H1 (cell line): ENCODE measurements around the gene MTARC2. TPM values are rescaled to one million over a fixed set of nuclear protein-coding genes. Genes with fewer than 3 reads are reported as not detected.

Experiments
- CTCF ChIA-PET: fragments of 300-600 bp; sonication (Branson Sonifier 250); formaldehyde crosslinking; loops from one replicate; lab custom pipeline; 2021; ENCODE audit not compliant: partially characterized antibody; lab: Charles Lee
- POLR2A ChIA-PET: fragments of 300-600 bp; sonication (Branson Sonifier 250); formaldehyde crosslinking; loops from one replicate; lab custom pipeline; 2021; ENCODE audit warnings: inconsistent platforms; ENCODE audit not compliant: partially characterized antibody; lab: Charles Lee
- DNase-seq, 2 experiments: peaks; one replicate each; pipeline versions ENCODE4 v3.0.0 to v3.0.0-alpha.2; 2010 to 2022; ENCODE audit warnings: low spot score in 2 of 2, low read depth in 1 of 2, mixed read lengths in 1 of 2
- FAIRE-seq: peaks from 2 replicates; lab custom pipeline; 2011; peaks lifted over from hg19 to GRCh38; lab: Jason Lieb, UNC
- H2AFZ ChIP-seq: 2 replicates; pipeline ENCODE4 v1.8.1; 2012; ENCODE audit warnings: low read length, inconsistent platforms
- H2AK5ac ChIP-seq: 2 replicates; pipeline ENCODE4 v1.6.1; 2013; ENCODE audit warnings: low read depth, low read length
- H2BK120ac ChIP-seq: replicated peaks from 2 replicates; pipeline ENCODE3; 2013; ENCODE audit warnings: low read depth, low read length, inconsistent platforms
- H2BK12ac ChIP-seq: 2 replicates; pipeline ENCODE4 v1.6.1; 2013; ENCODE audit warnings: low read depth, low read length
- H2BK15ac ChIP-seq: 2 replicates; pipeline ENCODE4 v1.6.1; 2013; ENCODE audit warnings: low read length
- H2BK20ac ChIP-seq: 2 replicates; pipeline ENCODE4 v1.6.1; 2013; ENCODE audit warnings: low read length
- H2BK5ac ChIP-seq: 2 replicates; pipeline ENCODE4 v1.6.1; 2013; ENCODE audit warnings: low read depth, low read length
- H3K14ac ChIP-seq: 2 replicates; pipeline ENCODE4 v1.6.1; 2013; ENCODE audit warnings: inconsistent platforms; ENCODE audit not compliant: insufficient read length
- H3K18ac ChIP-seq: 2 replicates; pipeline ENCODE4 v1.6.1; 2013; ENCODE audit warnings: low read length; ENCODE audit errors: extremely low read depth
- H3K23ac ChIP-seq: 2 replicates; pipeline ENCODE4 v1.6.1; 2013; ENCODE audit warnings: inconsistent platforms; ENCODE audit not compliant: insufficient read length
- H3K23me2 ChIP-seq: 2 replicates; pipeline ENCODE4 v1.6.1; 2013; ENCODE audit warnings: low read depth, low read length
- H3K27ac ChIP-seq: 2 replicates; pipeline ENCODE4 v1.6.1; 2011; ENCODE audit warnings: low read depth, low read length, inconsistent platforms
- H3K27me3 ChIP-seq, 4 experiments: replicated peaks in 1 of 4; 1 replicate in 1 of 4; 2 replicates in 3 of 4; pipeline versions ENCODE4 v1.6.1 to v1.8.1; 2011 to 2013; ENCODE audit warnings: low read length in 3 of 4, mild to moderate bottlenecking in 3 of 4, inconsistent platforms in 2 of 4, mixed read lengths in 2 of 4, moderate library complexity in 1 of 4; ENCODE audit not compliant: control insufficient read depth in 3 of 4, insufficient read depth in 3 of 4; ENCODE audit errors: extremely low read depth in 1 of 4
- H3K36me3 ChIP-seq, 4 experiments: 2 replicates each; pipeline versions ENCODE4 v1.6.1 to v1.8.1; 2011 to 2013; ENCODE audit warnings: mild to moderate bottlenecking in 4 of 4, low read length in 3 of 4, moderate library complexity in 2 of 4, control low read depth in 1 of 4, inconsistent platforms in 1 of 4; ENCODE audit not compliant: insufficient read depth in 4 of 4, control insufficient read depth in 2 of 4
- H3K4ac ChIP-seq: replicated peaks from 2 replicates; pipeline ENCODE3; 2013; ENCODE audit warnings: low read length, low read depth, mixed read lengths, inconsistent platforms; ENCODE audit not compliant: insufficient read length
- H3K4me1 ChIP-seq, 4 experiments: replicated peaks in 1 of 4; 1 replicate in 1 of 4; 2 replicates in 3 of 4; pipeline versions ENCODE4 v1.6.1 to v1.8.1; 2011 to 2013; ENCODE audit warnings: low read length in 3 of 4, inconsistent platforms in 2 of 4, mixed read lengths in 1 of 4; ENCODE audit not compliant: insufficient read depth in 4 of 4, control insufficient read depth in 3 of 4
- H3K4me2 ChIP-seq, 2 experiments: 2 replicates each; pipeline versions ENCODE4 v1.6.1 to v1.8.1; 2011 to 2013; ENCODE audit warnings: low read depth in 2 of 2, low read length in 2 of 2, control low read depth in 1 of 2, inconsistent platforms in 1 of 2, mild to moderate bottlenecking in 1 of 2; ENCODE audit not compliant: insufficient read depth in 1 of 2
- H3K4me3 ChIP-seq, 4 experiments: fragments of 200-600, 300-600 bp in 1 of 4; sonication (generic), shearing (Covaris generic), sonication (Bioruptor Twin) in 1 of 4; 2 replicates each; pipeline versions ENCODE4 v1.5.1 to v1.8.1; 2011 to 2016; ENCODE audit warnings: low read length in 4 of 4, low read depth in 3 of 4, control low read depth in 2 of 4, inconsistent platforms in 2 of 4, mild to moderate bottlenecking in 2 of 4, mixed read lengths in 1 of 4, moderate library complexity in 1 of 4; ENCODE audit not compliant: insufficient read depth in 2 of 4; ENCODE audit errors: extremely low read depth in 1 of 4
- H3K56ac ChIP-seq: replicated peaks from 2 replicates; pipeline ENCODE3; 2013; ENCODE audit warnings: low read depth, mild to moderate bottlenecking, mixed read lengths, low read length, inconsistent platforms; ENCODE audit not compliant: insufficient read length
- H3K79me1 ChIP-seq: 2 replicates; pipeline ENCODE4 v1.6.1; 2013; ENCODE audit warnings: low read depth, low read length, control low read depth
- H3K79me2 ChIP-seq, 2 experiments: 2 replicates each; pipeline versions ENCODE4 v1.6.1 to v1.8.1; 2012 to 2013; ENCODE audit warnings: low read length in 2 of 2, mild to moderate bottlenecking in 2 of 2, inconsistent platforms in 1 of 2; ENCODE audit not compliant: insufficient read depth in 2 of 2, control insufficient read depth in 1 of 2
- H3K9ac ChIP-seq, 4 experiments: replicated peaks in 1 of 4; 1 replicate in 1 of 4; 2 replicates in 3 of 4; pipeline versions ENCODE4 v1.6.1 to v1.8.1; 2011 to 2013; ENCODE audit warnings: low read depth in 3 of 4, low read length in 3 of 4, control low read depth in 2 of 4, mild to moderate bottlenecking in 2 of 4, moderate library complexity in 2 of 4, inconsistent platforms in 1 of 4; ENCODE audit errors: extremely low read depth in 1 of 4
- H3K9me3 ChIP-seq, 2 experiments: 2 replicates each; pipeline versions ENCODE4 v1.6.1 to v1.8.1; 2012 to 2013; ENCODE audit warnings: mild to moderate bottlenecking in 2 of 2, moderate library complexity in 2 of 2, control low read depth in 1 of 2, inconsistent platforms in 1 of 2, low read depth in 1 of 2, low read length in 1 of 2, mixed read lengths in 1 of 2; ENCODE audit not compliant: insufficient read depth in 2 of 2
- H4K20me1 ChIP-seq, 2 experiments: replicated peaks in 1 of 2; 2 replicates each; pipeline versions ENCODE3 to v1.8.1; 2011 to 2013; ENCODE audit warnings: inconsistent platforms in 2 of 2, low read length in 2 of 2, mild to moderate bottlenecking in 1 of 2; ENCODE audit not compliant: insufficient read depth in 2 of 2, control insufficient read depth in 1 of 2
- H4K5ac ChIP-seq: 2 replicates; pipeline ENCODE4 v1.6.1; 2013; ENCODE audit warnings: low read length, low read depth, mixed read lengths, inconsistent platforms; ENCODE audit not compliant: insufficient read length
- H4K8ac ChIP-seq: 2 replicates; pipeline ENCODE4 v1.8.0; 2013; ENCODE audit warnings: mild to moderate bottlenecking, moderate library complexity, low read length, inconsistent platforms; ENCODE audit not compliant: insufficient read depth; ENCODE audit errors: extremely low read depth
- H4K91ac ChIP-seq: replicated peaks from 2 replicates; pipeline ENCODE3; 2013; ENCODE audit warnings: low read length, mixed read lengths, inconsistent platforms; ENCODE audit not compliant: insufficient read length
- POLR2AphosphoS5 ChIP-seq: IDR thresholded peaks from 2 replicates; pipeline ENCODE4 v1.6.1; 2011; ENCODE audit warnings: low read depth, low read length
- SIX5 ChIP-seq: IDR thresholded peaks from 2 replicates; pipeline ENCODE4 v1.6.1; 2011; ENCODE audit warnings: mild to moderate bottlenecking, low read depth, low read length
- TEAD4 ChIP-seq: IDR thresholded peaks from 2 replicates; pipeline ENCODE4 v1.6.1; 2012; ENCODE audit warnings: low read depth, low read length, inconsistent platforms, mixed read lengths
- WGBS, 2 experiments: shearing (Covaris generic) in 1 of 2; methylation state at CpG; one replicate each; pipeline versions ENCODE4 v1.1.6 to v1.1.7; 2013 to 2015; ENCODE audit warnings: low lambda C conversion rate in 2 of 2, mixed read lengths in 2 of 2, inconsistent platforms in 1 of 2, low coverage in 1 of 2, missing lambda C conversion rate in 1 of 2; ENCODE audit not compliant: insufficient replicate concordance in 2 of 2, insufficient coverage in 1 of 2, insufficient read length in 1 of 2; ENCODE audit errors: extremely low coverage in 1 of 2, missing lambda C conversion rate in 1 of 2; 5-methylcytosine and 5-hydroxymethylcytosine counted together
- polyA plus RNA-seq, 7 experiments: library from polyadenylated mRNA; depleted of rRNA in 3 of 7; stranded (reverse) in 5 of 7; unstranded in 2 of 7; fragments of >200 nt in 5 of 7; fragments of 200-250 nt in 2 of 7; gene quantifications; 1 replicate in 5 of 7; 2 replicates in 1 of 7; 4 replicates in 1 of 7; pipeline versions ENCODE4 v1.2.1 to v1.2.3, GENCODE V29; 2011 to 2013; ENCODE audit warnings: missing spikeins in 2 of 7, mixed read lengths in 2 of 7
- total RNA-seq: library from RNA; stranded (reverse); fragmentation: NEBNext Ultra II Directional; extraction: Animal tissue kit (Norgen Biotek cat#: 25700); gene quantifications from 2 replicates; pipeline ENCODE4 v1.2.1, GENCODE V29; 2021
- TF ChIP-seq, protein P1 (sequence below): IDR thresholded peaks from 2 replicates; pipeline ENCODE4 v1.6.1; 2012; ENCODE audit warnings: inconsistent platforms

The MTARC2 gene
- total and polyA plus RNA-seq, 2 of the 8 experiments (the other 6 are each of a cell fraction or from before 2014, with no cell fraction given) = 7.2 to 7.9 TPM

DNA sequence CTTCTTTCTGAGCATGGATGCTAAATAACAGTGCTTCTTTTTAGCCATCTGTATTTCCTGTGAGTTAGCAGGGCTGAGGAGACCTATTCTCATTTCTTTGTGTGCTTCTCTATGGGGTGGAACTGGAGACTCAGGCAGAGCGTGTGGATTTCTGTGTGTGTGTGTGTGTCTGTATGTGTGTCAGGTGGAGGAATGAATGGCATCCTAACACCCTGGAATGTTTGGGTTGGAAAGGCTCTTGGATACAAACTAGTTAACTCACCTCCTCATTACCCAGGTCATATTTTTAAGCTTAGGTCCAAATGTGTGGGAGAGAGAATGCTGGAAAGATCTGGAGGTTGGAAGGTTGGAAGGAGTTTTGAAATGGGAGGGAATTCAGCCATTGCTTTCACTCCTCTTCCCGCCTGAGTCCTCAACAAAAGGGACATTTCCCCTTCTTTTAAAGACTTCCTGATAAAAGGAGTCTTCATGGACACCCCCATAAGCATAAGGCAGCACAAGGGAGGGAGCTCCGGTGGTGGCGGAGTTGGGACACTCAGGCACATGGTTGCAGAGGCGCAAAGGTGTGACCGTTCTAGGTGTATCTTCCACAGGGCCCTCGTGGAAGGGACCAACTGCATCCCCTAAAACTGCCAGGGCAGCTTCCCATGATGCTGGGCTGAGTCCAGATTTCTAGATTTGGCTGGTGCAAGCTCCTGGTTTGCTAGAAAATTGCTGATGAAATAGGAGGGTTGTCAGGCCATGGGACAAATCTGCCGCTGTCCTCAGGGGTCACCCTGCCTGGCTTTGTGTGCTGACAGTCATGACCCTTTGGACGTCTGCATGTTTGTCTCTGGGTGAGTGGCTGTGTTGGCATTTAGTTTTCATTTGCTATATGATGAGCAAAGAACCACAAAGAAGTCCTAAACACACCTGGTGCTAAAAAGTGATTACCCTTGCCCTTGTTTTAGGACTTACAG is 76.2 kb downstream of the MTARC2 start:
- FAIRE-seq (no peak), DNase-seq (peak in 1 of 2 experiments; percentile 30)
- Histone ChIP-seq H3K14ac (no peak overlapping the region), H3K56ac (no peak overlapping the region), H3K23ac (no peak overlapping the region), H2BK12ac (peak overlapping the region; percentile 23; the same call in 1 of the 2 replicates), H3K4me1 (peaks cover 0 to 1% (median 0%) of the 10 kb centered on the region in 4 experiments; a peak in 2 of 7 replicates), H2BK20ac (no peak overlapping the region), H2BK120ac (no peak overlapping the region), H3K79me1 (no peaks in the 10 kb centered on the region), H3K4me3 (no peak overlapping the region), H3K23me2 (no peaks in the 10 kb centered on the region; the same call in 1 of the 2 replicates), H3K27me3 (no peaks in the 10 kb centered on the region), H2BK15ac (no peak overlapping the region), H3K9ac (no peak overlapping the region), H3K27ac (no peak overlapping the region), H4K20me1 (no peaks in the 10 kb centered on the region), H3K4ac (no peak overlapping the region), H2AK5ac (no peak overlapping the region), H3K4me2 (no peak overlapping the region), H4K91ac (no peak overlapping the region), H3K79me2 (no peaks in the 10 kb centered on the region), H4K8ac (no peak overlapping the region), H2BK5ac (no peak overlapping the region), H2AFZ (no peak overlapping the region), H3K36me3 (no peaks in the 10 kb centered on the region; a peak in 1 of 8 replicates), H4K5ac (no peak overlapping the region), H3K18ac (no peak overlapping the region), H3K9me3 (no peaks in the 10 kb centered on the region)
- WGBS, 2 experiments = 82% methylated on average over 9 of the region's 9 CpGs; no CpG with 5 or more reads in 1 of the 2 experiments
- POLR2A ChIA-PET = interaction anchor here (0.6 to 1.6 kb wide), 3 partner anchors 9 to 349 kb away, joined by 3 to 4 read pairs (median 3); no protein-coding TSS in a partner anchor
- CTCF ChIA-PET = interaction anchor here (0.6 to 4.2 kb wide), 8 partner anchors 10 to 49 kb away, joined by 3 to 26 read pairs (median 4); no protein-coding TSS in a partner anchor
- no peak for TF ChIP-seq POLR2AphosphoS5
- TF ChIP-seq TEAD4 = peak; percentile 45; the same call in 1 of the 2 replicates
- TF ChIP-seq SIX5 = no peak
- TF ChIP-seq, protein P1, sequence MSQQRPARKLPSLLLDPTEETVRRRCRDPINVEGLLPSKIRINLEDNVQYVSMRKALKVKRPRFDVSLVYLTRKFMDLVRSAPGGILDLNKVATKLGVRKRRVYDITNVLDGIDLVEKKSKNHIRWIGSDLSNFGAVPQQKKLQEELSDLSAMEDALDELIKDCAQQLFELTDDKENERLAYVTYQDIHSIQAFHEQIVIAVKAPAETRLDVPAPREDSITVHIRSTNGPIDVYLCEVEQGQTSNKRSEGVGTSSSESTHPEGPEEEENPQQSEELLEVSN = peak; percentile 58; the same call in 1 of the 2 replicates
- TF ChIP-seq, all 59 proteins: peak for 2
